Breast epithelium (tissue), 4 donors: ENCODE results near the gene SLC17A7. TPM values are rescaled to one million over a fixed set of nuclear protein-coding genes. Genes with fewer than 3 reads are reported as not detected.

Experiments
- DNase-seq, 2 donors: peaks; one replicate each; pipeline ENCODE4 v3.0.0-alpha.2; 2019; ENCODE audit warnings: low spot score in 2 of 2
- H3K27ac ChIP-seq, 2 donors: fragments of 200-600 bp; sonication (generic) in 1 of 2; one replicate each; pipeline ENCODE4 v1.5.1; 2016 to 2019; ENCODE audit warnings: mild to moderate bottlenecking in 1 of 2
- H3K27me3 ChIP-seq, 2 donors: fragments of 200-600 bp; sonication (generic) in 1 of 2; one replicate each; pipeline versions ENCODE4 v1.5.1 to v1.6.0; 2017 to 2019; ENCODE audit warnings: control low read depth in 1 of 2, mild to moderate bottlenecking in 1 of 2
- H3K36me3 ChIP-seq: fragments of 200-600 bp; one replicate; pipeline ENCODE4 v1.5.1; 2019
- H3K4me1 ChIP-seq, 2 donors: fragments of 200-600 bp; sonication (generic); one replicate each; pipeline ENCODE4 v1.5.1; 2016 to 2019; ENCODE audit warnings: control low read depth in 1 of 2
- H3K4me3 ChIP-seq, 3 donors: fragments of 200-600 bp; sonication (generic); 1 replicate in 2 of 3; 2 replicates in 1 of 3; pipeline ENCODE4 v1.5.1; 2016 to 2019; ENCODE audit warnings: mild to moderate bottlenecking in 3 of 3, moderate library complexity in 2 of 3
- H3K9me3 ChIP-seq, 2 donors: fragments of 200-600 bp; sonication (generic) in 1 of 2; one replicate each; pipeline ENCODE4 v1.5.1; 2016 to 2019; ENCODE audit warnings: control low read depth in 1 of 2
- POLR2A ChIP-seq: fragments of 450-650 bp; IDR thresholded peaks from one replicate; pipeline ENCODE4 v1.6.1; 2016; ENCODE audit warnings: antibody characterized with exemption, mild to moderate bottlenecking, moderate library complexity
- POLR2AphosphoS5 ChIP-seq, 3 donors: sonication (generic); formaldehyde crosslinking; IDR thresholded peaks; one replicate each; pipeline ENCODE4 v1.6.1; 2017; ENCODE audit warnings: antibody characterized with exemption in 3 of 3
- intact Hi-C: fragments of 100-400 bp; cut with DNase I; formaldehyde crosslinking; loops from one replicate; pipeline ENCODE4 v1.15.1; 2023; ENCODE audit warnings: low total_unique reads
- total RNA-seq, 3 donors: library from RNA; depleted of rRNA; stranded (reverse); fragments of >200 nt; gene quantifications; one replicate each; pipeline ENCODE4 v1.1.0, GENCODE V29; 2016
- TF ChIP-seq, protein P1 (sequence below), 3 donors: fragments of 450-650 bp; IDR thresholded peaks; one replicate each; pipeline ENCODE4 v1.5.1; 2016 to 2017; ENCODE audit warnings: antibody characterized with exemption in 3 of 3, mild to moderate bottlenecking in 3 of 3, moderate library complexity in 3 of 3

SLC17A7 gene
- total RNA-seq, 3 donors from 2014 or later = 0.44 to 4.3 (median 0.98) TPM

GRCh38 chr19:49436381-49437017, 4.8 kb downstream of the SLC17A7 start:
- no peak for DNase-seq
- no peak overlapping the region for H3K4me3 ChIP-seq
- no peaks in the 10 kb centered on the region for H3K9me3 ChIP-seq
- H3K27ac ChIP-seq = no peak overlapping the region
- H3K4me1 ChIP-seq = no peaks in the 10 kb centered on the region
- TF ChIP-seq POLR2AphosphoS5 (IDR thresholded peaks at IDR 0.05) (no peak), POLR2A (no peak)
- TF ChIP-seq, protein P1, sequence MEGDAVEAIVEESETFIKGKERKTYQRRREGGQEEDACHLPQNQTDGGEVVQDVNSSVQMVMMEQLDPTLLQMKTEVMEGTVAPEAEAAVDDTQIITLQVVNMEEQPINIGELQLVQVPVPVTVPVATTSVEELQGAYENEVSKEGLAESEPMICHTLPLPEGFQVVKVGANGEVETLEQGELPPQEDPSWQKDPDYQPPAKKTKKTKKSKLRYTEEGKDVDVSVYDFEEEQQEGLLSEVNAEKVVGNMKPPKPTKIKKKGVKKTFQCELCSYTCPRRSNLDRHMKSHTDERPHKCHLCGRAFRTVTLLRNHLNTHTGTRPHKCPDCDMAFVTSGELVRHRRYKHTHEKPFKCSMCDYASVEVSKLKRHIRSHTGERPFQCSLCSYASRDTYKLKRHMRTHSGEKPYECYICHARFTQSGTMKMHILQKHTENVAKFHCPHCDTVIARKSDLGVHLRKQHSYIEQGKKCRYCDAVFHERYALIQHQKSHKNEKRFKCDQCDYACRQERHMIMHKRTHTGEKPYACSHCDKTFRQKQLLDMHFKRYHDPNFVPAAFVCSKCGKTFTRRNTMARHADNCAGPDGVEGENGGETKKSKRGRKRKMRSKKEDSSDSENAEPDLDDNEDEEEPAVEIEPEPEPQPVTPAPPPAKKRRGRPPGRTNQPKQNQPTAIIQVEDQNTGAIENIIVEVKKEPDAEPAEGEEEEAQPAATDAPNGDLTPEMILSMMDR (IDR thresholded peaks at IDR 0.05) = no peak
- H3K27me3 ChIP-seq = peaks cover 0 to 73% of the 10 kb centered on the region in 2 donors
- H3K36me3 ChIP-seq = no peaks in the 10 kb centered on the region
- intact Hi-C loops = loop anchor here (10.0 kb wide), 1 partner anchor 182 kb away; no protein-coding TSS in a partner anchor

DNA sequence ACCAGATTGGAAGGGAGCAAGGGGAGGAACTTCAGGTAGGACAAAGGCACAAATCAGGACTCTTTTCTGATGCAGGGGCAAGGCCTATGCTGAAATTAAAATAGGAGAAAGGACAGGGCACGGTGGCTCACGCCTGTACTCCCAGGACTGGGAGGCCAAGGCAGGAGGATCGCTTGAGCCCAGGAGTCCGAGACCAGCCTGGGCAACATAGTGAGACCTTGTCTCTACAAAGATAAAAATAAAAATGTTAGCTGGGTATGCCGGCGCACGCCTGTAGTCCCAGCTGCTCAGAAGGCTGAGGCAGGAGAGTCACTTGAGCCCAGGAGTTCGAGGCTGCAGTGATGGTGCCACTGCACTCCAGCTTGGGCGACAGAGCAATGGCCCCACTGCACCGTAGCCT, 5.7 kb downstream of the SLC17A7 start:
- H3K27me3 ChIP-seq = peaks cover 3 to 77% of the 10 kb centered on the region in 2 donors
- no peaks in the 10 kb centered on the region for H3K36me3 ChIP-seq
- intact Hi-C loops = loop anchor here (10.0 kb wide), 1 partner anchor 181 kb away; no protein-coding TSS in a partner anchor
- H3K4me3 ChIP-seq = no peak overlapping the region
- TF ChIP-seq POLR2AphosphoS5 (IDR thresholded peaks at IDR 0.05) = no peak
- no peak for TF ChIP-seq POLR2A
- DNase-seq = no peak
- H3K27ac ChIP-seq = no peak overlapping the region
- no peaks in the 10 kb centered on the region for H3K4me1 ChIP-seq
- H3K9me3 ChIP-seq = no peaks in the 10 kb centered on the region

GRCh38 chr19:49434907-49435583, 6.3 kb downstream of the SLC17A7 start:
- TF ChIP-seq POLR2A (no peak), POLR2AphosphoS5 (IDR thresholded peaks at IDR 0.05) (no peak)
- TF ChIP-seq, protein P1 (IDR thresholded peaks at IDR 0.05) = no peak
- H3K4me3 ChIP-seq = no peak overlapping the region
- no peak for DNase-seq
- H3K4me1 ChIP-seq = no peaks in the 10 kb centered on the region
- no peaks in the 10 kb centered on the region for H3K36me3 ChIP-seq
- H3K27ac ChIP-seq = no peak overlapping the region
- intact Hi-C loops = loop anchor here (10.0 kb wide), 1 partner anchor 180 kb away; no protein-coding TSS in a partner anchor
- peaks cover 3 to 72% of the 10 kb centered on the region in 2 donors for H3K27me3 ChIP-seq
- H3K9me3 ChIP-seq = no peaks in the 10 kb centered on the region

DNA sequence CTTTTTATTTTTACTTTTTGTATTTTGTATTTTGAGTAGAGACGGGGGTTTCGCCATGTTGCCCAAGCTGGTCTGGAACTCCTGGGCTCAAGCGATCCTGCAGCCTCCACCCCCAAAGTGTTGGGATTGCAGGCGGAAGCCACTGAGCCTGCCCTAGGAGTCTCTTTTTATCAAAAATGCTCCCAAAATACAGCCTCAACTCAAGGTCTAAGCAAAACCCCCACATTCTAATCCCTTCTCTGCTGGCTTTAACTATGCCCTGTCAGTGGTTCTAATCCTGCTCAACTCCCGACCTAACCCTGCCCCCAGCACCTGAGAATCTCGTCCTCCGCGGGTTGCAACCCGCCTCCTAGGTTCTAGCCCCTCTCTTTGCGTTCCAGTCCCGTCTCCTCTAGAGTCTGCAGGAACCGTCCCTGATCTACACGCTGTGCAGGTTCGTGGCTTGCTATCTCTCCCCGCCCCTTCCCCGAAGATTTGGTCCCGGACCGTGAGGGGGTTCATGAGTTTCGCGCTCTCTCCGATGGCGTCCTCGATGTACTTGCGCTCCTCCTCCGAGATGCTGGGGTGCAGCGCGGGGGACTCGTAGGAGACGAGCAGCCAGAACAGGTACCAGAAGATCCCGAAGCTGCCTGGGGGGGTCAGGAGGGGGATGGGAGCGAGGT, 8.0 kb downstream of the SLC17A7 start:
- H3K27me3 ChIP-seq = peaks cover 8 to 74% of the 10 kb centered on the region in 2 donors
- H3K9me3 ChIP-seq = no peaks in the 10 kb centered on the region
- intact Hi-C loops = loop anchor here (10.0 kb wide), 1 partner anchor 179 kb away; no protein-coding TSS in a partner anchor
- H3K27ac ChIP-seq = no peak overlapping the region
- peaks cover under 1 to 2% of the 10 kb centered on the region in 2 donors for H3K4me1 ChIP-seq
- TF ChIP-seq POLR2A (no peak), POLR2AphosphoS5 (IDR thresholded peaks at IDR 0.05) (no peak)
- TF ChIP-seq, protein P1 (IDR thresholded peaks at IDR 0.05) = no peak
- H3K36me3 ChIP-seq = no peaks in the 10 kb centered on the region
- no peak overlapping the region for H3K4me3 ChIP-seq
- DNase-seq = no peak

GRCh38 chr19:49432141-49433073, 8.9 kb downstream of the SLC17A7 start:
- Histone ChIP-seq H3K4me3 (peak overlapping the region in 1 of 3 donors; percentile 35), H3K27me3 (peaks cover 12 to 79% of the 10 kb centered on the region in 2 donors), H3K4me1 (peaks cover 5 to 6% of the 10 kb centered on the region in 2 donors), H3K36me3 (no peaks in the 10 kb centered on the region), H3K27ac (no peak overlapping the region), H3K9me3 (no peaks in the 10 kb centered on the region)
- no peak for DNase-seq
- TF ChIP-seq POLR2AphosphoS5 (IDR thresholded peaks at IDR 0.05) (no peak), POLR2A (no peak)
- TF ChIP-seq, protein P1 (IDR thresholded peaks at IDR 0.05) = no peak
- intact Hi-C loops = loop anchor here (10.0 kb wide), 1 partner anchor 178 kb away; no protein-coding TSS in a partner anchor
